Right lobe of liver (tissue), 6 donors: ENCODE results near the gene C2. TPM values are rescaled to one million over a fixed set of nuclear protein-coding genes. Genes with fewer than 3 reads are reported as not detected.

ENCODE experiments used
- ATAC-seq, 4 donors: fragments of 200-7000 bp; cut with Tn5 transposase; one replicate each; pipeline ENCODE4 v1.9.1; 2020; ENCODE audit warnings: mild to moderate bottlenecking in 4 of 4, moderate library complexity in 4 of 4
- DNase-seq, 3 donors: peaks; one replicate each; pipeline ENCODE4 v3.0.0-alpha.2; 2020
- H3K27ac ChIP-seq, 3 donors: fragments of 200-600 bp; one replicate each; pipeline ENCODE4 v1.8.0; 2022
- H3K27me3 ChIP-seq, 2 donors: fragments of 200-600 bp; one replicate each; pipeline ENCODE4 v1.8.0; 2022
- H3K36me3 ChIP-seq, 4 donors: fragments of 200-600 bp; sonication (generic) in 1 of 4; one replicate each; pipeline versions ENCODE4 v1.5.1 to v1.8.0; 2017 to 2022; ENCODE audit warnings: control low read depth in 1 of 4
- H3K4me1 ChIP-seq, 4 donors: fragments of 200-600 bp; sonication (generic) in 1 of 4; one replicate each; pipeline versions ENCODE4 v1.5.1 to v1.8.0; 2017 to 2022; ENCODE audit warnings: control low read depth in 1 of 4
- H3K4me3 ChIP-seq, 3 donors: fragments of 200-600 bp; one replicate each; pipeline ENCODE4 v1.8.0; 2022
- H3K9me3 ChIP-seq, 4 donors: fragments of 200-600 bp; sonication (generic) in 1 of 4; one replicate each; pipeline versions ENCODE4 v1.5.1 to v1.8.0; 2017 to 2022; ENCODE audit warnings: control low read depth in 1 of 4
- POLR2A ChIP-seq: fragments of 450-650 bp; IDR thresholded peaks from one replicate; pipeline ENCODE4 v1.6.1; 2017; ENCODE audit warnings: antibody characterized with exemption, mild to moderate bottlenecking
- WGBS: methylation state at CpG from one replicate; pipeline ENCODE4 v1.1.6; 2018; ENCODE audit warnings: low coverage, low lambda C conversion rate; ENCODE audit not compliant: insufficient coverage; ENCODE audit errors: missing lambda C conversion rate; 5-methylcytosine and 5-hydroxymethylcytosine counted together
- intact Hi-C, 2 donors: fragments of 100-400 bp; cut with DNase I; formaldehyde crosslinking; loops; one replicate each; pipeline versions ENCODE4 v1.11.2 to v1.14.1; 2022
- total RNA-seq, 6 experiments: library from RNA; depleted of rRNA in 2 of 6; stranded (reverse); fragments of >200 nt in 2 of 6; fragmentation: NEBNext Ultra II Directional in 3 of 6; extraction: Animal tissue kit (Norgen Biotek cat#: 25700) in 3 of 6; gene quantifications; one replicate each; pipeline versions ENCODE4 v1.1.0 to v1.2.4, GENCODE V29; 2016 to 2023
- TF ChIP-seq, protein P1 (sequence below), 4 donors: fragments of 200-600 bp in 3 of 4; fragments of 450-650 bp in 1 of 4; IDR thresholded peaks; one replicate each; pipeline versions ENCODE4 v1.5.1 to v1.8.0; 2016 to 2022; ENCODE audit warnings: antibody characterized with exemption in 4 of 4, mild to moderate bottlenecking in 2 of 4
- donor health status: DM: no; HTN: yes; CAD: no.
- donor health status: DM: no; HTN: no; CAD: no.
- donor health status: DM: no; HTN: no; CAD: no.
- donor health status: DM: no; HTN: yes; CAD: no.
- donor health status: DM: no; HTN: yes; CAD: no.

C2 gene
- total RNA-seq, 6 experiments from 2014 or later = 309 to 739 (median 533) TPM

DNA sequence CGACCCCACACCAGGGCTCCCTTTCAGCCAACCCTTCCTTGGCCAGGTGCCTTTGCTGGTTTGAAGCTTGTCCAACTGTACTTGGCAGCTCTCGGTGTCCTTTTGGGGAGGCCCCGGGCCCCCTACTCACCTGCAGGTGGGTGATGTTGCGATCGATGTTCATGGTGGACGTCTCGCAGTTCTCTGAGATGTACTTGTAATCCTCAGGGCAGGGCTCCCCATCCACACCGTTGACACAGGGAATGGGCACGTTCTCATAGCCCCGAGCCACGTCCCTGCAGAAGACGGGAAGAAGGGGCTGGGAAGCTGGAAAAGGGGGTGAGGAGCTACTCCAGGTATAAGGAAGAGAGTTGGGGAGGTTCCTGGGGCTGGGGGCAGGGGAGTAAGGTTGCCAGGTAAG, 43.8 kb upstream of the C2 start:
- ATAC-seq (no peak), DNase-seq (no peak)
- H3K27me3 ChIP-seq = no peaks in the 10 kb centered on the region
- 73% methylated on average over 2 of the region's 12 CpGs for WGBS
- H3K9me3 ChIP-seq = no peaks in the 10 kb centered on the region
- peaks cover 0 to 58% (median 13%) of the 10 kb centered on the region in 4 donors for H3K36me3 ChIP-seq
- H3K4me1 ChIP-seq = no peaks in the 10 kb centered on the region
- no peak overlapping the region for H3K27ac ChIP-seq
- H3K4me3 ChIP-seq = no peak overlapping the region
- intact Hi-C loops = no loop called here
- TF ChIP-seq POLR2A = no peak
- TF ChIP-seq, protein P1, sequence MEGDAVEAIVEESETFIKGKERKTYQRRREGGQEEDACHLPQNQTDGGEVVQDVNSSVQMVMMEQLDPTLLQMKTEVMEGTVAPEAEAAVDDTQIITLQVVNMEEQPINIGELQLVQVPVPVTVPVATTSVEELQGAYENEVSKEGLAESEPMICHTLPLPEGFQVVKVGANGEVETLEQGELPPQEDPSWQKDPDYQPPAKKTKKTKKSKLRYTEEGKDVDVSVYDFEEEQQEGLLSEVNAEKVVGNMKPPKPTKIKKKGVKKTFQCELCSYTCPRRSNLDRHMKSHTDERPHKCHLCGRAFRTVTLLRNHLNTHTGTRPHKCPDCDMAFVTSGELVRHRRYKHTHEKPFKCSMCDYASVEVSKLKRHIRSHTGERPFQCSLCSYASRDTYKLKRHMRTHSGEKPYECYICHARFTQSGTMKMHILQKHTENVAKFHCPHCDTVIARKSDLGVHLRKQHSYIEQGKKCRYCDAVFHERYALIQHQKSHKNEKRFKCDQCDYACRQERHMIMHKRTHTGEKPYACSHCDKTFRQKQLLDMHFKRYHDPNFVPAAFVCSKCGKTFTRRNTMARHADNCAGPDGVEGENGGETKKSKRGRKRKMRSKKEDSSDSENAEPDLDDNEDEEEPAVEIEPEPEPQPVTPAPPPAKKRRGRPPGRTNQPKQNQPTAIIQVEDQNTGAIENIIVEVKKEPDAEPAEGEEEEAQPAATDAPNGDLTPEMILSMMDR (IDR thresholded peaks at IDR 0.05) = no peak

DNA sequence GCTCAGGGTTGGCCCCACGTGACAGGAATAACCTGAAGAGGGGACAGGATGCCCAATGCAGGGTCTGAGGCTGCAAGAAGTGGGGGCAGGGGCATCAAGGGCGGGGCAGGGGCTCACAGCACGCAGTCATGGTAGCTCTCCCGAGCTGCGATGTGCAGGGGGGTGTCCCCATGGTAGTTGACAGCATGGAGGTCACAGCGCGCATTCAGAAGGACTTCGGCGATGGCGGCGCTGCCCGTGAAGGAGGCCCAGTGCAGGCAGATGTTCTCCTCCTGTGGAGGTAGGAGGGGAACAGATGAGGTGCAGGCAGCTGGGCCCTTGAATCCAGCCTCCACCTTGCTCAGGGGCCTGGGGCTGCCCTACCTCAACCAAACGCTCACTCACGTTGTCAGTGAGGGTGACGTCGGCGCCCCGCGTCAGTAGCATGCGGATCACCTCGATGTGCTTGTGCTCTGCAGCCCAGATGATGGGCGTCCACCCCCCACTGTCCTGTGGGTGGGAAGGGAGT, 42.9 kb upstream of the C2 start:
- no peaks in the 10 kb centered on the region for H3K4me1 ChIP-seq
- no peaks in the 10 kb centered on the region for H3K27me3 ChIP-seq
- H3K9me3 ChIP-seq = no peaks in the 10 kb centered on the region
- H3K36me3 ChIP-seq = peaks cover 0 to 57% (median 13%) of the 10 kb centered on the region in 4 donors
- intact Hi-C loops = no loop called here
- no peak for ATAC-seq
- no peak overlapping the region for H3K4me3 ChIP-seq
- TF ChIP-seq, protein P1 (IDR thresholded peaks at IDR 0.05) = no peak
- TF ChIP-seq POLR2A = no peak
- WGBS = no CpG with 5 or more reads among the region's 22 CpGs
- H3K27ac ChIP-seq = no peak overlapping the region
- no peak for DNase-seq

DNA sequence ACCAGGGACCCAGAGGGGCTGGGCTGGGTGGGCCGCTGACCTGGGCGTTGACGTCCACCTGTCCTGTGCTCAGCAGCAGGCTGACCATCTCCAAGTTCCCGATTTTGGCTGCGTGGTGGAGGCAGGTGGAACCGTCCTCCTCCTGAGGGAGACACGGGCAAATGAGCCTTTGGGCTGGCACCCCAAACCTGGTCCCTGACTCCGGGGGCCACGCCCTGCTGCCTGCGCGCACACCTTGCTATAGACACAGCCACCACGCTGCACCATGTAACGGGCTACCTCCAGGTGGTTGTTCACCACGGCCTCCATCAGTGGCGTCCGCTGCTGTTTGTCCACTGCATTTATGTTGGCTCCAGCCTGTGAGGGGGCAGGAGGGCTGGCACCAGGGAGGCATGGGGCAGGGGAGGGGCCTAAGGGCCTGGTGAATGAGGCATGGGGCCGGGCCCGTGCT, 41.0 kb upstream of the C2 start:
- H3K4me3 ChIP-seq = no peak overlapping the region
- DNase-seq (peak in 1 of 3 donors; percentile 44), ATAC-seq (no peak)
- intact Hi-C loops = no loop called here
- TF ChIP-seq, protein P1 (IDR thresholded peaks at IDR 0.05) = no peak
- TF ChIP-seq POLR2A = no peak
- no peaks in the 10 kb centered on the region for H3K27me3 ChIP-seq
- no peaks in the 10 kb centered on the region for H3K4me1 ChIP-seq
- peaks cover 0 to 53% (median 13%) of the 10 kb centered on the region in 4 donors for H3K36me3 ChIP-seq
- H3K9me3 ChIP-seq = no peaks in the 10 kb centered on the region
- no CpG with 5 or more reads among the region's 18 CpGs for WGBS
- no peak overlapping the region for H3K27ac ChIP-seq

DNA sequence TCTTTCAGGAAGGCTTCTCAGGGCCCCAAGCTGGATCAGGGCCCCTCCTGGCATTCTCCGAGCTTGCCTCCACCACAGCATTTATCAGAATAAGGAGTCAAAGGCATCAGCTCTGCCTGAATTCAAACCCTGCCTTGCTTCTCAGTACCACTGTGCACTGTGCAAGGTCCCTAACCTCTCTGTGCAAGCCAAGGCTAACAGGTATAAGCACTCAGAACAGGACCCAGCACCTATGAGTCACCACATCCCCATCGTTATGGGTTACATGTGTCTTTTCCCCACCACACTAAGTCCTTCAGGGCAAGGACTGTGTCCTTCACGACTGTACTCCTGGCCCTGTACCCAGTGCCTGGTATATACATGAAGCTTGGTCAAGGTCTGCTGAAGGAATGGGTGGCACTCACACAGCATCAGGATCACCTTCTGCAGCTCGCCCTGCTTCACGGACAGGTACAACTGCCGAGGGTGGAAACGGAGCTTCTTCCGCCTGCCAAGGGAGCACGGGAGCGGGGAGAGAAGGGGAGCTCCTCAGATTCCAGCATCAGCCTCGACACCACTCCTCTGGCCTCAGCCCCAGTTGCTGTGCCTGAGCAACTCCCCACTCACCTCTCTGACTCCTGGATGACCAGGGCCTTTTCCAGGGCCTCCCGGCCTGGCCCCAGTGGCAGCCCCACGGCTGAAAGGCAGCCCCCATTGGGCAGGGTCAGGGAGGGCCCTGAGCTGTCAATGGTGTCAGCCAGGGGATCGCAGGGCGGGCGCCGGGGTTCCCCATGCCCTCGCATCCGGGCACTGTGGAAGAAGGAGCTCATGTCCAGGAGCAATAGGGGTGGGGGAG, 40.1 kb upstream of the C2 start:
- Histone ChIP-seq H3K9me3 (no peaks in the 10 kb centered on the region), H3K27me3 (no peaks in the 10 kb centered on the region), H3K4me3 (no peak overlapping the region), H3K36me3 (peaks cover 0 to 58% (median 13%) of the 10 kb centered on the region in 4 donors), H3K4me1 (no peaks in the 10 kb centered on the region), H3K27ac (no peak overlapping the region)
- WGBS = 69% methylated on average over 2 of the region's 19 CpGs
- TF ChIP-seq, protein P1 (IDR thresholded peaks at IDR 0.05) = no peak
- no peak for TF ChIP-seq POLR2A
- intact Hi-C loops = no loop called here
- DNase-seq = no peak
- no peak for ATAC-seq
